ENCODE measurements around the gene MICAL2.

DNA sequence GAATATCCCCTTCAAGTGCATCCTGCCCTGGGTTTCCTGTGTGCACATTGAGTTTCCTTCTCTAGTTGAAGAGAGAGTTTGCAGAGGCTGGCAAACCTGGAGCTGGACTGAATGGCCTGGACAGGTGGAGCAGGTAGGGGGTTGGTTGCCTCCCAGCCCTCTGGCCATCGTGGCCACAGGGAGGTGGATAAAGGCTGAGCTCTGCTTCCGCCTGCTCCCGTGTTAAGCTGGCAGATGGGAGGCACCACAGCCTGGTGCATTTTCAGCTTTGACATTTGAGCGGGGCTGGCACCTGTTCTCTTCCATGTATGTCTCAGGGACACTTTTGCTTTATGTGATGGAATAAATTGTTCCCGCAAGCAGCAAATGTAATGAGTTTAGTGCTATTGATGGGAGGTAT is 11.1 kb downstream of the MICAL2 start:
- TF ChIP-seq, protein P1, sequence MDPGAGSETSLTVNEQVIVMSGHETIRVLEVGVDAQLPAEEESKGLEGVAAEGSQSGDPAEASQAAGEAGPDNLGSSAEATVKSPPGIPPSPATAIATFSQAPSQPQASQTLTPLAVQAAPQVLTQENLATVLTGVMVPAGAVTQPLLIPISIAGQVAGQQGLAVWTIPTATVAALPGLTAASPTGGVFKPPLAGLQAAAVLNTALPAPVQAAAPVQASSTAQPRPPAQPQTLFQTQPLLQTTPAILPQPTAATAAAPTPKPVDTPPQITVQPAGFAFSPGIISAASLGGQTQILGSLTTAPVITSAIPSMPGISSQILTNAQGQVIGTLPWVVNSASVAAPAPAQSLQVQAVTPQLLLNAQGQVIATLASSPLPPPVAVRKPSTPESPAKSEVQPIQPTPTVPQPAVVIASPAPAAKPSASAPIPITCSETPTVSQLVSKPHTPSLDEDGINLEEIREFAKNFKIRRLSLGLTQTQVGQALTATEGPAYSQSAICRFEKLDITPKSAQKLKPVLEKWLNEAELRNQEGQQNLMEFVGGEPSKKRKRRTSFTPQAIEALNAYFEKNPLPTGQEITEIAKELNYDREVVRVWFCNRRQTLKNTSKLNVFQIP (CRISPR knock-in tag; IDR thresholded peaks at IDR 0.05; ENCODE audit: borderline replicate concordance, low read depth), result no peak
- TF ChIP-seq, protein P2, sequence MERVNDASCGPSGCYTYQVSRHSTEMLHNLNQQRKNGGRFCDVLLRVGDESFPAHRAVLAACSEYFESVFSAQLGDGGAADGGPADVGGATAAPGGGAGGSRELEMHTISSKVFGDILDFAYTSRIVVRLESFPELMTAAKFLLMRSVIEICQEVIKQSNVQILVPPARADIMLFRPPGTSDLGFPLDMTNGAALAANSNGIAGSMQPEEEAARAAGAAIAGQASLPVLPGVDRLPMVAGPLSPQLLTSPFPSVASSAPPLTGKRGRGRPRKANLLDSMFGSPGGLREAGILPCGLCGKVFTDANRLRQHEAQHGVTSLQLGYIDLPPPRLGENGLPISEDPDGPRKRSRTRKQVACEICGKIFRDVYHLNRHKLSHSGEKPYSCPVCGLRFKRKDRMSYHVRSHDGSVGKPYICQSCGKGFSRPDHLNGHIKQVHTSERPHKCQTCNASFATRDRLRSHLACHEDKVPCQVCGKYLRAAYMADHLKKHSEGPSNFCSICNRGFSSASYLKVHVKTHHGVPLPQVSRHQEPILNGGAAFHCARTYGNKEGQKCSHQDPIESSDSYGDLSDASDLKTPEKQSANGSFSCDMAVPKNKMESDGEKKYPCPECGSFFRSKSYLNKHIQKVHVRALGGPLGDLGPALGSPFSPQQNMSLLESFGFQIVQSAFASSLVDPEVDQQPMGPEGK (CRISPR knock-in tag; IDR thresholded peaks at IDR 0.05; ENCODE audit: borderline replicate concordance), result no peak
- TF ChIP-seq ZNF70 (CRISPR knock-in tag; IDR thresholded peaks at IDR 0.05), result no peak
- no peak for TF ChIP-seq ESRRG (CRISPR knock-in tag; IDR thresholded peaks at IDR 0.05)
- TF ChIP-seq, protein P3, sequence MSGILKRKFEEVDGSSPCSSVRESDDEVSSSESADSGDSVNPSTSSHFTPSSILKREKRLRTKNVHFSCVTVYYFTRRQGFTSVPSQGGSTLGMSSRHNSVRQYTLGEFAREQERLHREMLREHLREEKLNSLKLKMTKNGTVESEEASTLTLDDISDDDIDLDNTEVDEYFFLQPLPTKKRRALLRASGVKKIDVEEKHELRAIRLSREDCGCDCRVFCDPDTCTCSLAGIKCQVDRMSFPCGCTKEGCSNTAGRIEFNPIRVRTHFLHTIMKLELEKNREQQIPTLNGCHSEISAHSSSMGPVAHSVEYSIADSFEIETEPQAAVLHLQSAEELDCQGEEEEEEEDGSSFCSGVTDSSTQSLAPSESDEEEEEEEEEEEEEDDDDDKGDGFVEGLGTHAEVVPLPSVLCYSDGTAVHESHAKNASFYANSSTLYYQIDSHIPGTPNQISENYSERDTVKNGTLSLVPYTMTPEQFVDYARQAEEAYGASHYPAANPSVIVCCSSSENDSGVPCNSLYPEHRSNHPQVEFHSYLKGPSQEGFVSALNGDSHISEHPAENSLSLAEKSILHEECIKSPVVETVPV (CRISPR knock-in tag; IDR thresholded peaks at IDR 0.05), result no peak
- no peak for TF ChIP-seq ARNTL (CRISPR knock-in tag; IDR thresholded peaks at IDR 0.05; ENCODE audit: borderline replicate concordance, low read depth)
- no peak for TF ChIP-seq ISL1 (CRISPR knock-in tag; IDR thresholded peaks at IDR 0.05)
- no peak for TF ChIP-seq ZFP30 (CRISPR knock-in tag; IDR thresholded peaks at IDR 0.05)
- no peak for TF ChIP-seq CSDC2 (CRISPR knock-in tag; IDR thresholded peaks at IDR 0.05)
- TF ChIP-seq BACH2 (CRISPR knock-in tag; IDR thresholded peaks at IDR 0.05; ENCODE audit: borderline replicate concordance), result no peak
- no peak for TF ChIP-seq RARB (CRISPR knock-in tag; IDR thresholded peaks at IDR 0.05)
